HEK293 (cell line): ENCODE results near the gene CAPN10.

ENCODE experiments used
- GLI2 ChIP-seq: fragments of 450-650 bp; formaldehyde crosslinking; IDR thresholded peaks from 2 replicates; pipeline ENCODE4; 2017; ENCODE audit warnings: missing biosample characterization, missing genetic modification characterization, low read depth, borderline replicate concordance
- ZNF10 ChIP-seq: fragments of 450-650 bp; formaldehyde crosslinking; IDR thresholded peaks from 2 replicates; pipeline ENCODE4 v1.5.1; 2017; ENCODE audit warnings: missing biosample characterization, missing genetic modification characterization
- ZNF184 ChIP-seq: fragments of 450-650 bp; IDR thresholded peaks from 2 replicates; pipeline ENCODE4 v1.5.1; 2018; ENCODE audit warnings: missing biosample characterization, mild to moderate bottlenecking, missing genetic modification characterization
- ZNF76 ChIP-seq: fragments of 450-650 bp; formaldehyde crosslinking; IDR thresholded peaks from 2 replicates; pipeline ENCODE4; 2016; ENCODE audit warnings: low read depth, missing biosample characterization, missing genetic modification characterization, borderline replicate concordance
- TF ChIP-seq, protein P1 (sequence below): fragments of 450-650 bp; formaldehyde crosslinking; IDR thresholded peaks from 2 replicates; pipeline ENCODE4 v1.5.1; 2016; ENCODE audit warnings: missing biosample characterization, missing genetic modification characterization

DNA sequence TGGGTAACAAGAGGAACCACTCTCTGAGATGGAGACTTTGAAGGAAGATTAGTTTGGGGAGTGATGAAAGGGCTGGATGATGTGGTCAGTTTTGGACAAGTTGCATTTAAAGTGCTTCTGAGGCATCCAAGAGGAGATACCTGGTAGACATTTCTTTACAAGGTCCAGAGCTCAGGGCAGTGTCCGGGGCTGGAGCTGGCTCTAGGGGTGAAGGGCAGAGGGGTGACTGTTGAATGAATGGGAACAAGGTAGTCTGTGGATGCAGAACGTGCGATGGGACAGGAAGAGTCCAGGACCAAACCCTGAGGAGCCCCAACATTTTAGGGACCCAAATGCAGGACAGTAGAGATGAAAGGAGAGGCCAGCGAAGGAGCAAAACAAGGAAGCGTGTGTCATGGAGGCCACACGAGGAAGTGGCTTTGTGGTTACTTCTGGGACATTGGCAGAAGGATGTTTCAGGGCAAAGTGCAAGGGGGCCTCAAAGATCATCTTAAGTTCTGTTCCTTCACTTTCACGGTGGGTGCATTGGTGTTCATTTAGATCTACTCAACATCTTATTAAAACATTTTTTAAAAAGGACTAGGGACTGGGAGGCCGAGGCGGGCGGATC lies 25.2 kb downstream of the CAPN10 start:
- TF ChIP-seq ZNF76 (tag by site-specific recombination): no peak
- TF ChIP-seq ZNF184 (tag by site-specific recombination): no peak
- TF ChIP-seq ZNF10 (tag by site-specific recombination): no peak
- TF ChIP-seq, protein P1, sequence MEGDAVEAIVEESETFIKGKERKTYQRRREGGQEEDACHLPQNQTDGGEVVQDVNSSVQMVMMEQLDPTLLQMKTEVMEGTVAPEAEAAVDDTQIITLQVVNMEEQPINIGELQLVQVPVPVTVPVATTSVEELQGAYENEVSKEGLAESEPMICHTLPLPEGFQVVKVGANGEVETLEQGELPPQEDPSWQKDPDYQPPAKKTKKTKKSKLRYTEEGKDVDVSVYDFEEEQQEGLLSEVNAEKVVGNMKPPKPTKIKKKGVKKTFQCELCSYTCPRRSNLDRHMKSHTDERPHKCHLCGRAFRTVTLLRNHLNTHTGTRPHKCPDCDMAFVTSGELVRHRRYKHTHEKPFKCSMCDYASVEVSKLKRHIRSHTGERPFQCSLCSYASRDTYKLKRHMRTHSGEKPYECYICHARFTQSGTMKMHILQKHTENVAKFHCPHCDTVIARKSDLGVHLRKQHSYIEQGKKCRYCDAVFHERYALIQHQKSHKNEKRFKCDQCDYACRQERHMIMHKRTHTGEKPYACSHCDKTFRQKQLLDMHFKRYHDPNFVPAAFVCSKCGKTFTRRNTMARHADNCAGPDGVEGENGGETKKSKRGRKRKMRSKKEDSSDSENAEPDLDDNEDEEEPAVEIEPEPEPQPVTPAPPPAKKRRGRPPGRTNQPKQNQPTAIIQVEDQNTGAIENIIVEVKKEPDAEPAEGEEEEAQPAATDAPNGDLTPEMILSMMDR (tag by site-specific recombination): no peak
- no peak for TF ChIP-seq GLI2 (tag by site-specific recombination)
